Measurements from ENCODE around the gene CINP. TPM values are rescaled to one million over a fixed set of nuclear protein-coding genes. Genes with fewer than 3 reads are reported as not detected.

Gene CINP
- total RNA-seq, 6 experiments from 2014 or later: 58.9 to 65.7 (median 62.4) TPM

DNA sequence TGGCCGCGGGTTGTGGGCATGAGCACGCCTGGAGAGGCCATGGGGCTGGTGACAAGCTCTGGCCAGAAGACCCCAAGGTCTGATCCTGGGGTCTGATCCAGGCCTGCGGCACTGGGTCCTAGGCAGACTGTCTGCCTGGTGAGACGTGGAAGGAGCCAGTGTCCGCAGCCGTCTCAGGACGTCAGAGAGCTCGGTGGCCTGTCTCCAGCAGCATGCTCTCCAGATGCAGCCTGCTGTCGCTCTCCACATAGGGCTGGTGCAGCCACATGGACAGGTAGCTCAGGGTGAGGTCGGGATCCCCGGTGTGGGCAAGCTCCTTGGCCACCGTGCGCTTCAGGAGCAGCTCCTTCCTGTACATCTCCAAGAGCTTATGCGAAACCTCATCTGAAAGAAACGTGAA lies 14.3 kb downstream of the CINP start:
- Mint-ChIP-seq H3K4me1 (ENCODE audit: low read depth) (no peaks in the 10 kb centered on the region), H3K27me3 (ENCODE audit: insufficient read depth) (no peaks in the 10 kb centered on the region), H3K27ac (no peak overlapping the region), H3K9me3 (no peaks in the 10 kb centered on the region), H3K36me3 (ENCODE audit: low read depth) (peaks cover 19% of the 10 kb centered on the region), H3K4me3 (no peak overlapping the region)
- no peak for DNase-seq
- TF ChIP-seq, protein P1, sequence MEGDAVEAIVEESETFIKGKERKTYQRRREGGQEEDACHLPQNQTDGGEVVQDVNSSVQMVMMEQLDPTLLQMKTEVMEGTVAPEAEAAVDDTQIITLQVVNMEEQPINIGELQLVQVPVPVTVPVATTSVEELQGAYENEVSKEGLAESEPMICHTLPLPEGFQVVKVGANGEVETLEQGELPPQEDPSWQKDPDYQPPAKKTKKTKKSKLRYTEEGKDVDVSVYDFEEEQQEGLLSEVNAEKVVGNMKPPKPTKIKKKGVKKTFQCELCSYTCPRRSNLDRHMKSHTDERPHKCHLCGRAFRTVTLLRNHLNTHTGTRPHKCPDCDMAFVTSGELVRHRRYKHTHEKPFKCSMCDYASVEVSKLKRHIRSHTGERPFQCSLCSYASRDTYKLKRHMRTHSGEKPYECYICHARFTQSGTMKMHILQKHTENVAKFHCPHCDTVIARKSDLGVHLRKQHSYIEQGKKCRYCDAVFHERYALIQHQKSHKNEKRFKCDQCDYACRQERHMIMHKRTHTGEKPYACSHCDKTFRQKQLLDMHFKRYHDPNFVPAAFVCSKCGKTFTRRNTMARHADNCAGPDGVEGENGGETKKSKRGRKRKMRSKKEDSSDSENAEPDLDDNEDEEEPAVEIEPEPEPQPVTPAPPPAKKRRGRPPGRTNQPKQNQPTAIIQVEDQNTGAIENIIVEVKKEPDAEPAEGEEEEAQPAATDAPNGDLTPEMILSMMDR (IDR thresholded peaks at IDR 0.05): no peak

DNA sequence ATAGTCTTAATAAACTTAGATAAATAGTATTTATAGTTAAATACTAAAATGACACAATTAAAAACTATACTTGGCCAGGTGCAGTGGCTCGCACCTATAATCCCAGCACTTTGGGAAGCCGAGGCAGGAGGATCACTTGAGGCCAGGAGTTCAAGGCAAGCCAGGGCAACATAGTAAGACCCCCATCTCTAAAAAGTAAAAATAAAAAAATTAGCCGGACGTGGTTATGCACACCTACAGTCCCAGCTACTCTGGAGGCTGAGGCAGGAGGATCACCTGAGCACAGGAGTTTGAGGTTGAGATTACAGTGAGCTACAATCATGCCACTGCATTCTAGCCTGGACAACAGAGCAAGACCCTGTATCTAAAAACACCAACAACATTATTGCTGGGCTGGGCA lies 16.0 kb downstream of the CINP start:
- Mint-ChIP-seq H3K27me3 (ENCODE audit: insufficient read depth) (no peaks in the 10 kb centered on the region), H3K36me3 (ENCODE audit: low read depth) (peaks cover 23% of the 10 kb centered on the region; the same call in 1 of the 2 replicates), H3K4me1 (ENCODE audit: low read depth) (no peaks in the 10 kb centered on the region), H3K9me3 (no peaks in the 10 kb centered on the region), H3K27ac (no peak overlapping the region), H3K4me3 (no peak overlapping the region)
- DNase-seq: no peak
- TF ChIP-seq, protein P1 (IDR thresholded peaks at IDR 0.05): no peak

DNA sequence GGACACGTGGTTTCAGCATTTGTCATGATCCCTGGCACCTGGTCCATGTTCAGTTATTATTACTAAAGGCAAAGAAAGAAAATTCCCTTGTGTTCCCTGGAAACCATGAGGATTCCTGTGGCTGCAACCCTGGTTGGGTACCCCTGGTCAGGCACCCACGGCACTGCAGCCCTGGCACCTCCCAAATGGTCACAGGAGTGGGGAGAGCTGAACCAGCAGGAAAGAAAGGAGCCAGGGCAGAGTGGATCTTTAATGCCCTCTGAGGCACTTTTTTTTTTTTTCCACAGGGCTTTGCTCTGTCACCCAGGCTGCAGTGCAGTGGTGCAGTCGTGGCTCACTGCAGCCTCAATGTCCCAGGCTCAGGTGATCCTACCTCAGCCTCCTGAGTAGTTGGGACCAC lies 17.5 kb downstream of the CINP start:
- Mint-ChIP-seq H3K4me3 (no peak overlapping the region), H3K9me3 (no peaks in the 10 kb centered on the region), H3K4me1 (ENCODE audit: low read depth) (no peaks in the 10 kb centered on the region), H3K27me3 (ENCODE audit: insufficient read depth) (no peaks in the 10 kb centered on the region), H3K36me3 (ENCODE audit: low read depth) (peaks cover 24% of the 10 kb centered on the region; the same call in 1 of the 2 replicates), H3K27ac (no peak overlapping the region)
- DNase-seq: no peak
- TF ChIP-seq, protein P1 (IDR thresholded peaks at IDR 0.05): no peak

DNA sequence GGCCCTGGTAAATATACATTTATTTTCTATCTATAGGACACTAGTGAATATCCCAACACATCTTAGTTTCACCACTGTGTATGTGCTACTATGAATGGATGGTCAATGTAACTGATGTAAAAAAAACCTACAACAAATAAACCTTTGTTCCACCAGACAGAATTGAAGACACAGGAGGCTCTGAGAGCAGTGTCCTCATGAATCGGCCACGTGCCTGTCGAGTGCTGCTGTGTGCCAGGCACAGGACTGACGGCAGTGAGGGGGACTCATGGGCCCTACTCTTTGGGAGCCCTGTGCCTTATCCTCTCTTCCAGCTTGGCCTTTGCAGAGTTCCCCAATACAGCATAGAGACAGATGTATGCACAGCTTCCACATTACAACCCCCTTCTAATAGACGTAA lies 18.2 kb downstream of the CINP start:
- TF ChIP-seq, protein P1 (IDR thresholded peaks at IDR 0.05): no peak
- no peak for DNase-seq
- no peak overlapping the region for H3K27ac Mint-ChIP-seq
- H3K4me3 Mint-ChIP-seq: no peak overlapping the region
- no peaks in the 10 kb centered on the region for H3K4me1 Mint-ChIP-seq (ENCODE audit: low read depth)
- no peaks in the 10 kb centered on the region for H3K27me3 Mint-ChIP-seq (ENCODE audit: insufficient read depth)
- H3K36me3 Mint-ChIP-seq (ENCODE audit: low read depth): peaks cover 24% of the 10 kb centered on the region; the same call in 1 of the 2 replicates
- H3K9me3 Mint-ChIP-seq: no peaks in the 10 kb centered on the region

DNA sequence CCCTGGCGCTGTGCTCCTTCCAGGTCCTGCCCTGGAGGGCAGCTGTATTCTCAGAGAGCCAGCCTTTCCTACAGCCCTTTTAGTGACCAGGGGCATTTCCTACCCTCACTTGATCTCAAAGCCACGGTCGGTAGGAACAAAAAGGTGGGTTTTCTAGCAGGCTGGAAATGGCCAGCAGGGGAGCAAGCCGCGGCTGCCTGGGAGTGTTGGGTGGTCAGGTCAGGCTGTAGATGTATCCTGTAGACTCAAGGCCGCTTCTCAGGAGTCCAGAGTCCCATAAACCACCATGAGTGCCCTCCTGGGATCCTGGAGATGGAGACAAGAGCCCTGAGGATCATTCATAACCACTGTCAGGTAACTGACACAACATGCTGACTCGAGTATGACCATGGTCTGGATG lies 18.6 kb downstream of the CINP start:
- H3K27ac Mint-ChIP-seq: no peak overlapping the region
- no peaks in the 10 kb centered on the region for H3K4me1 Mint-ChIP-seq (ENCODE audit: low read depth)
- DNase-seq: no peak
- H3K9me3 Mint-ChIP-seq: no peaks in the 10 kb centered on the region
- H3K27me3 Mint-ChIP-seq (ENCODE audit: insufficient read depth): no peaks in the 10 kb centered on the region
- no peak overlapping the region for H3K4me3 Mint-ChIP-seq
- H3K36me3 Mint-ChIP-seq (ENCODE audit: low read depth): peaks cover 24% of the 10 kb centered on the region; the same call in 1 of the 2 replicates
- TF ChIP-seq, protein P1 (IDR thresholded peaks at IDR 0.05): no peak

DNA sequence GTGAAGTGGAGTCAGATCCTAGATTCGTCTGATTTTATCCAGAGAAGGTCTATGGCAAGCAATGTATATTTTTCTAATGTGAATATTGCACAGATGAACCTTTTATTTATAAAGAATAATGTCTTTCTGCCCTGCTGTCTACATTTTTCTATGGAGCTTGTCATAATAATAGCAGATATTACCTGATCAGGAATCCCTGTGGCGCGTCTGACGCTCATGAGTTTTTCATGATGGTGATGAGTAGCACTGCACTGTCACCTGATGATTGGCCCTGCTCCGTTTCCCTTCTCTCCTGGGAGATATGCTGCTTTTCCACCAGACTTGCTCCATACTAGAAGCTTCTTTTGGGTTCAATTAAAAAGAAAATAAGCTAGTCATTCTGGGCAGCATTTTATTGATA lies 20.5 kb downstream of the CINP start:
- H3K4me3 Mint-ChIP-seq: no peak overlapping the region
- no peaks in the 10 kb centered on the region for H3K27me3 Mint-ChIP-seq (ENCODE audit: insufficient read depth)
- TF ChIP-seq, protein P1 (IDR thresholded peaks at IDR 0.05): no peak
- DNase-seq: no peak
- H3K27ac Mint-ChIP-seq: no peak overlapping the region
- H3K36me3 Mint-ChIP-seq (ENCODE audit: low read depth): peaks cover 26% of the 10 kb centered on the region
- no peaks in the 10 kb centered on the region for H3K9me3 Mint-ChIP-seq
- no peaks in the 10 kb centered on the region for H3K4me1 Mint-ChIP-seq (ENCODE audit: low read depth)

Measured in HFFc6 (cell line).